Measurements from ENCODE around the gene WSCD2.

The WSCD2 gene

GRCh38 chr12:108117163-108117849, 11.8 kb upstream of the WSCD2 start:
- no peaks in the 10 kb centered on the region for H3K79me2 ChIP-seq (ENCODE audit: low read length)
- no peak overlapping the region for H3K9ac ChIP-seq (ENCODE audit: low read length)
- no peak overlapping the region for H3K27ac ChIP-seq (ENCODE audit: low read length)
- H3F3A ChIP-seq (ENCODE audit: insufficient read depth, low read length) = no peaks in the 10 kb centered on the region
- H3K4me1 ChIP-seq (ENCODE audit: low read length) = peaks cover 4% of the 10 kb centered on the region; the same call in 1 of the 2 replicates
- H3K36me3 ChIP-seq (replicated peaks; ENCODE audit: insufficient read depth, low read length) = no peaks in the 10 kb centered on the region
- no peak overlapping the region for H2AFZ ChIP-seq (ENCODE audit: low read length)
- H3K9me2 ChIP-seq (replicated peaks; ENCODE audit: insufficient read depth, low read length) = no peaks in the 10 kb centered on the region
- no peak overlapping the region for H3K4me2 ChIP-seq (ENCODE audit: low read depth, low read length)
- no peaks in the 10 kb centered on the region for H4K20me1 ChIP-seq (ENCODE audit: insufficient read depth, low read length)
- H3K4me3 ChIP-seq (ENCODE audit: low read length) = no peak overlapping the region
- no peaks in the 10 kb centered on the region for H3K9me3 ChIP-seq (replicated peaks; ENCODE audit: insufficient read depth, low read length)
- TF ChIP-seq EZH2 (optimal IDR thresholded peaks at IDR 0.05; ENCODE audit: low read depth, low read length) = no peak
- TF ChIP-seq CTCF (IDR thresholded peaks at IDR 0.05; ENCODE audit: low read length) = no peak
- TF ChIP-seq EZH2phosphoT487 (IDR thresholded peaks at IDR 0.05; ENCODE audit: low read length) = no peak
- DNase-seq = no peak
- H3K27me3 ChIP-seq (replicated peaks; ENCODE audit: insufficient read depth, low read length) = no peaks in the 10 kb centered on the region

- H4K20me1 ChIP-seq (ENCODE audit: insufficient read depth, low read length) = no peaks in the 10 kb centered on the region
- no peak overlapping the region for H3K4me2 ChIP-seq (ENCODE audit: low read depth, low read length)
- no peaks in the 10 kb centered on the region for H3K79me2 ChIP-seq (ENCODE audit: low read length)
- H3K4me1 ChIP-seq (ENCODE audit: low read length) = peaks cover 4% of the 10 kb centered on the region; the same call in 1 of the 2 replicates
- H3K9me3 ChIP-seq (replicated peaks; ENCODE audit: insufficient read depth, low read length) = no peaks in the 10 kb centered on the region
- no peaks in the 10 kb centered on the region for H3K36me3 ChIP-seq (replicated peaks; ENCODE audit: insufficient read depth, low read length)
- H3K9me2 ChIP-seq (replicated peaks; ENCODE audit: insufficient read depth, low read length) = no peaks in the 10 kb centered on the region
- H3K9ac ChIP-seq (ENCODE audit: low read length) = no peak overlapping the region
- no peak overlapping the region for H3K4me3 ChIP-seq (ENCODE audit: low read length)
- no peaks in the 10 kb centered on the region for H3F3A ChIP-seq (ENCODE audit: insufficient read depth, low read length)
- no peak for DNase-seq
- no peak for TF ChIP-seq EZH2 (optimal IDR thresholded peaks at IDR 0.05; ENCODE audit: low read depth, low read length)
- H3K27me3 ChIP-seq (replicated peaks; ENCODE audit: insufficient read depth, low read length) = no peaks in the 10 kb centered on the region
- H2AFZ ChIP-seq (ENCODE audit: low read length) = no peak overlapping the region
- no peak overlapping the region for H3K27ac ChIP-seq (ENCODE audit: low read length)
Measured at GRCh38 chr12:108117902-108118301, 11.2 kb upstream of the WSCD2 start.

- Histone ChIP-seq H3K9me3 (replicated peaks; ENCODE audit: insufficient read depth, low read length) (no peaks in the 10 kb centered on the region), H3K27me3 (replicated peaks; ENCODE audit: insufficient read depth, low read length) (no peaks in the 10 kb centered on the region), H3K36me3 (replicated peaks; ENCODE audit: insufficient read depth, low read length) (no peaks in the 10 kb centered on the region), H4K20me1 (ENCODE audit: insufficient read depth, low read length) (no peaks in the 10 kb centered on the region), H3K4me2 (ENCODE audit: low read depth, low read length) (no peak overlapping the region), H3K9me2 (replicated peaks; ENCODE audit: insufficient read depth, low read length) (no peaks in the 10 kb centered on the region), H3F3A (ENCODE audit: insufficient read depth, low read length) (no peaks in the 10 kb centered on the region), H3K27ac (ENCODE audit: low read length) (no peak overlapping the region), H3K9ac (ENCODE audit: low read length) (no peak overlapping the region), H3K4me3 (ENCODE audit: low read length) (no peak overlapping the region), H3K79me2 (ENCODE audit: low read length) (no peaks in the 10 kb centered on the region), H2AFZ (ENCODE audit: low read length) (no peak overlapping the region; the same call in 1 of the 2 replicates), H3K4me1 (ENCODE audit: low read length) (peaks cover 4% of the 10 kb centered on the region; the same call in 1 of the 2 replicates)
- peak; percentile 27 for DNase-seq
- no peak for TF ChIP-seq EZH2 (optimal IDR thresholded peaks at IDR 0.05; ENCODE audit: low read depth, low read length)
Measured at GRCh38 chr12:108119126-108119973, 9.7 kb upstream of the WSCD2 start.

GRCh38 chr12:108119974-108120862, 8.9 kb upstream of the WSCD2 start:
- TF ChIP-seq EZH2phosphoT487 (IDR thresholded peaks at IDR 0.05; ENCODE audit: low read length) (no peak), CTCF (IDR thresholded peaks at IDR 0.05; ENCODE audit: low read length) (no peak), EZH2 (optimal IDR thresholded peaks at IDR 0.05; ENCODE audit: low read depth, low read length) (no peak)
- Histone ChIP-seq H3K27me3 (replicated peaks; ENCODE audit: insufficient read depth, low read length) (no peaks in the 10 kb centered on the region), H3K4me3 (ENCODE audit: low read length) (no peak overlapping the region), H4K20me1 (ENCODE audit: insufficient read depth, low read length) (no peaks in the 10 kb centered on the region), H3K79me2 (ENCODE audit: low read length) (no peaks in the 10 kb centered on the region), H3F3A (ENCODE audit: insufficient read depth, low read length) (no peaks in the 10 kb centered on the region), H2AFZ (ENCODE audit: low read length) (no peak overlapping the region), H3K9me3 (replicated peaks; ENCODE audit: insufficient read depth, low read length) (no peaks in the 10 kb centered on the region), H3K9me2 (replicated peaks; ENCODE audit: insufficient read depth, low read length) (no peaks in the 10 kb centered on the region), H3K36me3 (replicated peaks; ENCODE audit: insufficient read depth, low read length) (no peaks in the 10 kb centered on the region), H3K4me1 (ENCODE audit: low read length) (peaks cover 4% of the 10 kb centered on the region; the same call in 1 of the 2 replicates), H3K4me2 (ENCODE audit: low read depth, low read length) (no peak overlapping the region), H3K27ac (ENCODE audit: low read length) (no peak overlapping the region), H3K9ac (ENCODE audit: low read length) (no peak overlapping the region)
- no peak for DNase-seq
